Testis (tissue), 3 donors: ENCODE measurements around the gene MPDZ. TPM values are rescaled to one million over a fixed set of nuclear protein-coding genes. Genes with fewer than 3 reads are reported as not detected.

Experiments used
- DNase-seq: peaks from one replicate; pipeline ENCODE4 v3.0.0-alpha.2; 2019
- H3K27ac ChIP-seq, 2 donors: fragments of 200-600 bp; sonication (generic); one replicate each; pipeline ENCODE4 v1.5.1; 2019
- H3K27me3 ChIP-seq: fragments of 200-600 bp; sonication (generic); one replicate; pipeline ENCODE4 v1.5.1; 2019
- H3K36me3 ChIP-seq: fragments of 200-600 bp; sonication (generic); one replicate; pipeline ENCODE4 v1.5.1; 2017; ENCODE audit warnings: low read depth; ENCODE audit errors: missing control alignments
- H3K4me1 ChIP-seq: fragments of 200-600 bp; sonication (generic); one replicate; pipeline ENCODE4 v1.5.1; 2019
- H3K4me3 ChIP-seq, 2 donors: fragments of 200-600 bp; sonication (generic); one replicate each; pipeline ENCODE4 v1.5.1; 2017 to 2019
- H3K9me3 ChIP-seq: fragments of 200-600 bp; sonication (generic); one replicate; pipeline ENCODE4 v1.5.1; 2017
- CTCF ChIP-seq, 3 experiments: fragments of 450-650 bp in 2 of 3; fragments of 200-600 bp in 1 of 3; sonication (generic) in 1 of 3; IDR thresholded peaks; one replicate each; pipeline ENCODE4 v1.5.1; 2016 to 2019; ENCODE audit warnings: antibody characterized with exemption in 3 of 3, mild to moderate bottlenecking in 2 of 3, moderate library complexity in 1 of 3
- POLR2A ChIP-seq: fragments of 450-650 bp; IDR thresholded peaks from one replicate; pipeline ENCODE4 v1.6.1; 2017; ENCODE audit warnings: antibody characterized with exemption, mild to moderate bottlenecking, moderate library complexity
- WGBS, 2 donors: methylation state at CpG; one replicate each; pipeline ENCODE4 v1.1.5; 2018; 5-methylcytosine and 5-hydroxymethylcytosine counted together
- intact Hi-C: fragments of 100-400 bp; cut with DNase I; formaldehyde crosslinking; loops from one replicate; pipeline ENCODE4 v1.15.1; 2023; ENCODE audit warnings: low total_unique reads
- polyA plus RNA-seq: library from polyadenylated mRNA; stranded (reverse); fragments of 350-450 nt; fragmentation: Illumina TruSeq; extraction: RNeasy Lipid Tissue Mini Kit (QIAGEN cat#74804); gene quantifications from one replicate; pipeline ENCODE4 v1.2.3, GENCODE V29; 2014; ENCODE audit warnings: low read depth, low replicate concordance; ENCODE audit not compliant: insufficient read depth
- total RNA-seq, 2 donors: library from RNA; depleted of rRNA; stranded (reverse); fragments of >200 nt; gene quantifications; one replicate each; pipeline ENCODE4 v1.2.3, GENCODE V29; 2016

Gene MPDZ
- total and polyA plus RNA-seq, 3 donors from 2014 or later: 25.4 to 42.8 (median 38.2) TPM

- WGBS, 2 donors: 79 to 80% methylated on average over 2 of the region's 2 CpGs
- no peak overlapping the region for H3K27ac ChIP-seq
- H3K27me3 ChIP-seq: no peaks in the 10 kb centered on the region
- H3K4me1 ChIP-seq: no peaks in the 10 kb centered on the region
- TF ChIP-seq CTCF (IDR thresholded peaks at IDR 0.05) (no peak), POLR2A (no peak)
- no peak overlapping the region for H3K4me3 ChIP-seq
- no peaks in the 10 kb centered on the region for H3K9me3 ChIP-seq
- no peaks in the 10 kb centered on the region for H3K36me3 ChIP-seq
- no peak for DNase-seq
- intact Hi-C loops: no loop called here
Measured at GRCh38 chr9:13263511-13263910, 16.0 kb downstream of the MPDZ start.

- Histone ChIP-seq H3K27ac (no peak overlapping the region), H3K4me3 (no peak overlapping the region), H3K4me1 (no peaks in the 10 kb centered on the region), H3K36me3 (no peaks in the 10 kb centered on the region), H3K27me3 (no peaks in the 10 kb centered on the region), H3K9me3 (no peaks in the 10 kb centered on the region)
- DNase-seq: no peak
- WGBS, 2 donors: 51 to 59% methylated on average over 4 of the region's 4 CpGs
- intact Hi-C loops: no loop called here
- TF ChIP-seq POLR2A (no peak), CTCF (IDR thresholded peaks at IDR 0.05) (no peak)
Measured at GRCh38 chr9:13252852-13253251, 26.6 kb downstream of the MPDZ start.

- TF ChIP-seq POLR2A (no peak), CTCF (IDR thresholded peaks at IDR 0.05) (no peak)
- H3K9me3 ChIP-seq: no peaks in the 10 kb centered on the region
- WGBS, 2 donors: 94 to 95% methylated on average over 3 of the region's 3 CpGs
- intact Hi-C loops: no loop called here
- no peak overlapping the region for H3K27ac ChIP-seq
- no peaks in the 10 kb centered on the region for H3K36me3 ChIP-seq
- no peak for DNase-seq
- H3K4me3 ChIP-seq: no peak overlapping the region
- H3K4me1 ChIP-seq: no peaks in the 10 kb centered on the region
- H3K27me3 ChIP-seq: no peaks in the 10 kb centered on the region
Measured at GRCh38 chr9:13244181-13244580, 35.3 kb downstream of the MPDZ start.

GRCh38 chr9:13241283-13241682, 38.2 kb downstream of the MPDZ start:
- H3K27me3 ChIP-seq: no peaks in the 10 kb centered on the region
- no peak overlapping the region for H3K27ac ChIP-seq
- DNase-seq: no peak
- no peak for TF ChIP-seq POLR2A
- TF ChIP-seq CTCF (IDR thresholded peaks at IDR 0.05): no peak
- WGBS, 2 donors: 89 to 92% methylated on average over 2 of the region's 2 CpGs
- H3K4me1 ChIP-seq: no peaks in the 10 kb centered on the region
- no peaks in the 10 kb centered on the region for H3K9me3 ChIP-seq
- H3K36me3 ChIP-seq: no peaks in the 10 kb centered on the region
- no peak overlapping the region for H3K4me3 ChIP-seq
- intact Hi-C loops: no loop called here

- no peak for TF ChIP-seq CTCF (IDR thresholded peaks at IDR 0.05)
- no peak for TF ChIP-seq POLR2A
Measured at GRCh38 chr9:13239660-13240059, 39.8 kb downstream of the MPDZ start.

More at GRCh38 chr9:13239660-13240059, 39.8 kb downstream of the MPDZ start:
- no peaks in the 10 kb centered on the region for H3K4me1 ChIP-seq
- intact Hi-C loops: no loop called here
- H3K36me3 ChIP-seq: no peaks in the 10 kb centered on the region
- no peaks in the 10 kb centered on the region for H3K9me3 ChIP-seq
- H3K4me3 ChIP-seq: no peak overlapping the region
- H3K27ac ChIP-seq: no peak overlapping the region
- DNase-seq: no peak
- H3K27me3 ChIP-seq: no peaks in the 10 kb centered on the region
